H9 (cell line): ENCODE data around the gene SLC35F3. TPM values are rescaled to one million over a fixed set of nuclear protein-coding genes. Genes with fewer than 3 reads are reported as not detected.

Source experiments
- DNase-seq: peaks from one replicate; pipeline ENCODE4 v3.0.0-alpha.2; 2017
- H2AFZ ChIP-seq: one replicate; pipeline ENCODE4 v1.6.1; 2013; ENCODE audit warnings: mild to moderate bottlenecking, low read length, control low read depth, moderate library complexity
- H2AK5ac ChIP-seq: 2 replicates; pipeline ENCODE4 v1.6.1; 2013; ENCODE audit warnings: low read length, control low read depth, mixed read lengths; ENCODE audit not compliant: insufficient read length
- H2BK120ac ChIP-seq: one replicate; pipeline ENCODE4 v1.6.1; 2013; ENCODE audit warnings: low read depth, mild to moderate bottlenecking, low read length, control low read depth, inconsistent platforms; ENCODE audit not compliant: poor library complexity, severe bottlenecking
- H2BK12ac ChIP-seq: 2 replicates; pipeline ENCODE4 v1.6.1; 2013; ENCODE audit warnings: low read length, control low read depth, mixed read lengths, low read depth; ENCODE audit not compliant: insufficient read length
- H2BK15ac ChIP-seq: 2 replicates; pipeline ENCODE4 v1.6.1; 2013; ENCODE audit warnings: low read depth, low read length, control low read depth
- H2BK20ac ChIP-seq: one replicate; pipeline ENCODE4 v1.6.1; 2013; ENCODE audit warnings: low read depth, mild to moderate bottlenecking, low read length, control low read depth, inconsistent platforms; ENCODE audit not compliant: poor library complexity, severe bottlenecking
- H2BK5ac ChIP-seq: 2 replicates; pipeline ENCODE4 v1.6.1; 2013; ENCODE audit warnings: low read length, control low read depth, mixed read lengths; ENCODE audit not compliant: insufficient read length
- H3K14ac ChIP-seq: 2 replicates; pipeline ENCODE4 v1.6.1; 2013; ENCODE audit warnings: low read length, control low read depth; ENCODE audit not compliant: insufficient read depth
- H3K18ac ChIP-seq: 2 replicates; pipeline ENCODE4 v1.6.1; 2013; ENCODE audit warnings: low read depth, mild to moderate bottlenecking, mixed read lengths, low read length, control low read depth; ENCODE audit not compliant: insufficient read length
- H3K23ac ChIP-seq: 2 replicates; pipeline ENCODE4 v1.6.1; 2013; ENCODE audit warnings: low read length, control low read depth, mixed read lengths, low read depth; ENCODE audit not compliant: insufficient read length
- H3K23me2 ChIP-seq: 2 replicates; pipeline ENCODE4 v1.6.1; 2013; ENCODE audit warnings: low read depth, mild to moderate bottlenecking, mixed read lengths, low read length, control low read depth; ENCODE audit not compliant: insufficient read length, poor library complexity, severe bottlenecking
- H3K27ac ChIP-seq: 2 replicates; pipeline ENCODE4 v1.5.1; 2013; ENCODE audit warnings: low read length, control low read depth, mixed read lengths, low read depth; ENCODE audit not compliant: insufficient read length
- H3K27me3 ChIP-seq: 2 replicates; pipeline ENCODE4 v1.6.1; 2013; ENCODE audit warnings: low read length, control low read depth, inconsistent platforms; ENCODE audit not compliant: insufficient read depth
- H3K4ac ChIP-seq: 2 replicates; pipeline ENCODE4 v1.6.1; 2013; ENCODE audit warnings: low read depth, mild to moderate bottlenecking, control low read depth, inconsistent platforms, low read length, moderate library complexity
- H3K4me1 ChIP-seq: 2 replicates; pipeline ENCODE4 v1.6.1; 2013; ENCODE audit warnings: low read length, control low read depth, inconsistent platforms; ENCODE audit not compliant: insufficient read depth
- H3K4me2 ChIP-seq: 2 replicates; pipeline ENCODE4 v1.6.1; 2013; ENCODE audit warnings: low read length, control low read depth, mixed read lengths; ENCODE audit not compliant: insufficient read length, insufficient read depth
- H3K56ac ChIP-seq: 2 replicates; pipeline ENCODE4 v1.6.1; 2013; ENCODE audit warnings: low read depth, mild to moderate bottlenecking, mixed read lengths, low read length, control low read depth; ENCODE audit not compliant: insufficient read length
- H3K79me1 ChIP-seq: 2 replicates; pipeline ENCODE4 v1.6.1; 2013; ENCODE audit warnings: low read depth, mild to moderate bottlenecking, moderate library complexity, low read length, control low read depth, inconsistent platforms; ENCODE audit not compliant: insufficient read depth, poor library complexity, severe bottlenecking
- H3K79me2 ChIP-seq: 2 replicates; pipeline ENCODE4 v1.6.1; 2013; ENCODE audit warnings: low read length, control low read depth, inconsistent platforms; ENCODE audit not compliant: insufficient read depth
- H3K9ac ChIP-seq: 2 replicates; pipeline ENCODE4 v1.6.1; 2013; ENCODE audit warnings: low read length, control low read depth, mixed read lengths; ENCODE audit not compliant: insufficient read length; ENCODE audit errors: extremely low read depth
- H3K9me3 ChIP-seq: one replicate; pipeline ENCODE4 v1.6.1; 2013; ENCODE audit warnings: low read depth, low read length, inconsistent platforms; ENCODE audit not compliant: control insufficient read depth
- H3T11ph ChIP-seq: one replicate; pipeline ENCODE4 v1.6.1; 2013; ENCODE audit warnings: mild to moderate bottlenecking, low read length, control low read depth, inconsistent platforms
- H4K20me1 ChIP-seq: one replicate; pipeline ENCODE4 v1.6.1; 2013; ENCODE audit not compliant: control insufficient read depth, insufficient read length, insufficient read depth
- H4K5ac ChIP-seq: 2 replicates; pipeline ENCODE4 v1.6.1; 2013; ENCODE audit warnings: low read depth, mild to moderate bottlenecking, mixed read lengths, low read length, control low read depth; ENCODE audit not compliant: insufficient read length
- H4K8ac ChIP-seq: replicated peaks from 2 replicates; pipeline ENCODE4 v1.6.1; 2013; ENCODE audit warnings: low read length, control low read depth, mixed read lengths, low read depth; ENCODE audit not compliant: insufficient read length
- H4K91ac ChIP-seq: 2 replicates; pipeline ENCODE4 v1.6.1; 2013; ENCODE audit warnings: low read depth, mild to moderate bottlenecking, moderate library complexity, mixed read lengths, low read length, control low read depth; ENCODE audit not compliant: insufficient read length
- H3K27ac Mint-ChIP-seq, 3 experiments: 2 replicates in 2 of 3; 3 replicates in 1 of 3; pipeline ENCODE4 v1.8.0; 2020 to 2021; ENCODE audit warnings: mixed read lengths in 3 of 3, mild to moderate bottlenecking in 1 of 3, moderate library complexity in 1 of 3
- H3K27me3 Mint-ChIP-seq: 2 replicates; pipeline ENCODE4 v1.8.0; 2021; ENCODE audit warnings: low read depth, mild to moderate bottlenecking, moderate library complexity, mixed read lengths
- H3K36me3 Mint-ChIP-seq, 3 experiments: 2 replicates in 2 of 3; 3 replicates in 1 of 3; pipeline ENCODE4 v1.8.0; 2020 to 2021; ENCODE audit warnings: low read depth in 3 of 3, mixed read lengths in 3 of 3; ENCODE audit not compliant: insufficient read depth in 1 of 3
- H3K4me1 Mint-ChIP-seq, 2 experiments: 2 replicates each; pipeline ENCODE4 v1.8.0; 2020; ENCODE audit warnings: mixed read lengths in 2 of 2
- H3K4me3 Mint-ChIP-seq, 2 experiments: 2 replicates in 1 of 2; 3 replicates in 1 of 2; pipeline ENCODE4 v1.8.0; 2020 to 2021; ENCODE audit warnings: mild to moderate bottlenecking in 2 of 2, mixed read lengths in 2 of 2, moderate library complexity in 1 of 2
- H3K9me3 Mint-ChIP-seq, 2 experiments: 2 replicates in 1 of 2; 3 replicates in 1 of 2; pipeline ENCODE4 v1.8.0; 2020; ENCODE audit warnings: mild to moderate bottlenecking in 2 of 2, mixed read lengths in 2 of 2, moderate library complexity in 1 of 2
- WGBS: extraction: QIAGEN DNeasy Blood & Tissue Kit; methylation state at CpG from one replicate; pipeline ENCODE4 v1.1.7; 2013; ENCODE audit warnings: missing lambda C conversion rate, low lambda C conversion rate, mixed read lengths; ENCODE audit not compliant: insufficient read length; ENCODE audit errors: extremely low coverage; 5-methylcytosine and 5-hydroxymethylcytosine counted together
- total RNA-seq: library from RNA; stranded (reverse); gene quantifications from 2 replicates; pipeline ENCODE4 v1.2.1, GENCODE V29; 2021
- TF ChIP-seq, protein P1 (sequence below): fragments of 200-600 bp; sonication (generic); conservative IDR thresholded peaks from 3 replicates; pipeline ENCODE4 v1.8.0; 2021; ENCODE audit warnings: antibody characterized with exemption, mild to moderate bottlenecking

The SLC35F3 gene
- total RNA-seq, 1 experiment from 2014 or later, result 0.81 TPM

DNA sequence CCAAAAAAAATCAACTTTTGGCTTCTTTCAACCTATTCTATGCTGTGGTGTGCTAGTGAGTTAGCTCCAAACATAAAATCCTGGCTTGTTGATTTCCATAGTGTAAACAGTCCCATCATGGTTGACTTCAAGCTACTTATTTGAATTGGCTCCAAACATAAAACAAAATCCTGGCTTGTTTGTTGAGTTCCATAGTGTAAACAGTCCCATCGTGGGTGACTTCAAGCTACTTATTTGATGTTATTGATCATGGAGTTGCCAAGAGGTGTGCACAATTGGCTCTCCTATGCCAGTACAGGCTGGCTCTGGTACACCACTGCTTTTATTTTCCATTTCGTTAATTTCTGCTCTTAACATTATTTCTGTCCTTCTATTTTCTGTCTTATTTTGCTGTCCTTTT is 466.9 kb downstream of the SLC35F3 start:
- H2BK12ac ChIP-seq, result no peak overlapping the region
- H3K14ac ChIP-seq, result no peak overlapping the region
- no peaks in the 10 kb centered on the region for H3K79me1 ChIP-seq
- no peak overlapping the region for H3K23ac ChIP-seq
- no peak overlapping the region for H2AFZ ChIP-seq
- no peak overlapping the region for H2AK5ac ChIP-seq
- no peaks in the 10 kb centered on the region for H3K27me3 ChIP-seq
- H3K9ac ChIP-seq, result no peak overlapping the region
- H2BK120ac ChIP-seq, result no peak overlapping the region
- Mint-ChIP-seq H3K4me3 (no peak overlapping the region), H3K27ac (no peak overlapping the region), H3K36me3 (peaks cover 9 to 22% (median 17%) of the 10 kb centered on the region in 3 experiments), H3K27me3 (peaks cover 25% of the 10 kb centered on the region), H3K9me3 (no peaks in the 10 kb centered on the region), H3K4me1 (peaks cover 10 to 14% of the 10 kb centered on the region in 2 experiments)
- no peaks in the 10 kb centered on the region for H4K20me1 ChIP-seq
- no peaks in the 10 kb centered on the region for H3K9me3 ChIP-seq
- H3K4me2 ChIP-seq, result no peak overlapping the region
- DNase-seq, result no peak
- no peak overlapping the region for H4K5ac ChIP-seq
- H3K4ac ChIP-seq, result no peak overlapping the region
- no peak overlapping the region for H3K56ac ChIP-seq
- H3K79me2 ChIP-seq, result peaks cover 3% of the 10 kb centered on the region; the same call in 1 of the 2 replicates
- H2BK20ac ChIP-seq, result no peak overlapping the region
- peaks cover 3% of the 10 kb centered on the region; the same call in 1 of the 2 replicates for H3K4me1 ChIP-seq
- WGBS, result no CpG with 5 or more reads among the region's 2 CpGs
- H3K18ac ChIP-seq, result no peak overlapping the region
- no peaks in the 10 kb centered on the region for H3K23me2 ChIP-seq
- H2BK5ac ChIP-seq, result no peak overlapping the region
- no peak overlapping the region for H4K8ac ChIP-seq
- no peak overlapping the region for H4K91ac ChIP-seq
- no peak overlapping the region for H3K27ac ChIP-seq
- no peak overlapping the region for H3T11ph ChIP-seq
- no peak overlapping the region for H2BK15ac ChIP-seq
- TF ChIP-seq, protein P1, sequence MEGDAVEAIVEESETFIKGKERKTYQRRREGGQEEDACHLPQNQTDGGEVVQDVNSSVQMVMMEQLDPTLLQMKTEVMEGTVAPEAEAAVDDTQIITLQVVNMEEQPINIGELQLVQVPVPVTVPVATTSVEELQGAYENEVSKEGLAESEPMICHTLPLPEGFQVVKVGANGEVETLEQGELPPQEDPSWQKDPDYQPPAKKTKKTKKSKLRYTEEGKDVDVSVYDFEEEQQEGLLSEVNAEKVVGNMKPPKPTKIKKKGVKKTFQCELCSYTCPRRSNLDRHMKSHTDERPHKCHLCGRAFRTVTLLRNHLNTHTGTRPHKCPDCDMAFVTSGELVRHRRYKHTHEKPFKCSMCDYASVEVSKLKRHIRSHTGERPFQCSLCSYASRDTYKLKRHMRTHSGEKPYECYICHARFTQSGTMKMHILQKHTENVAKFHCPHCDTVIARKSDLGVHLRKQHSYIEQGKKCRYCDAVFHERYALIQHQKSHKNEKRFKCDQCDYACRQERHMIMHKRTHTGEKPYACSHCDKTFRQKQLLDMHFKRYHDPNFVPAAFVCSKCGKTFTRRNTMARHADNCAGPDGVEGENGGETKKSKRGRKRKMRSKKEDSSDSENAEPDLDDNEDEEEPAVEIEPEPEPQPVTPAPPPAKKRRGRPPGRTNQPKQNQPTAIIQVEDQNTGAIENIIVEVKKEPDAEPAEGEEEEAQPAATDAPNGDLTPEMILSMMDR, result no peak
